HFF-Myc (cell line): ENCODE data around the gene CDH12.

Experiments used
- DNase-seq: peaks from one replicate; pipeline ENCODE4 v3.0.0-alpha.2; 2011; ENCODE audit warnings: low read depth; ENCODE audit errors: extremely low read depth
- H3K4me3 ChIP-seq: replicated peaks from 2 replicates; pipeline ENCODE4 v1.5.1; 2011; ENCODE audit warnings: low read depth, mild to moderate bottlenecking, control low read depth, low read length
- CTCF ChIP-seq: IDR thresholded peaks from 2 replicates; pipeline ENCODE4 v1.5.1; 2012; ENCODE audit warnings: mild to moderate bottlenecking, low read depth, low read length, control low read depth; ENCODE audit errors: missing control alignments

The CDH12 gene

GRCh38 chr5:22709743-22710142 lies 143.4 kb downstream of the CDH12 start:
- DNase-seq = no peak
- TF ChIP-seq CTCF = no peak
- no peak overlapping the region for H3K4me3 ChIP-seq

GRCh38 chr5:22708770-22709328 lies 144.3 kb downstream of the CDH12 start:
- no peak for TF ChIP-seq CTCF
- H3K4me3 ChIP-seq = no peak overlapping the region
- no peak for DNase-seq

DNA sequence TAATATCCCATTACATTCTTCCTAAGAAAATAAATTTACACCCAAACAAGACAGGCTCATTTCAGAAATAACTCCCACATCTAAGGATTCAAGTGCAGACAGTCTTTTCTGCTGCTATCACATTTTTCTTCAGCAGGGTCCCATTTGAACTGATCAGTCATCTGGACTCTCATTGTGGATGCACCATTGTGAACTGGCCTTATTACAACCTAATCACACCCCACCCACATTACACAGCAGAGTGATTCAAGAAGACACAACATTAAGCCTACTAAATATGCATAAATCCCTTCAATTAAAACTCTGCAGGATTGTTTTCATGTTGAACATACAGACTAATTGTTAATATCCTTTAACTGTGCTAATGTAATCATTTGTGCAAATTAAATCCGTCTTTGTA lies 146.2 kb downstream of the CDH12 start:
- TF ChIP-seq CTCF = no peak
- H3K4me3 ChIP-seq = no peak overlapping the region

DNA sequence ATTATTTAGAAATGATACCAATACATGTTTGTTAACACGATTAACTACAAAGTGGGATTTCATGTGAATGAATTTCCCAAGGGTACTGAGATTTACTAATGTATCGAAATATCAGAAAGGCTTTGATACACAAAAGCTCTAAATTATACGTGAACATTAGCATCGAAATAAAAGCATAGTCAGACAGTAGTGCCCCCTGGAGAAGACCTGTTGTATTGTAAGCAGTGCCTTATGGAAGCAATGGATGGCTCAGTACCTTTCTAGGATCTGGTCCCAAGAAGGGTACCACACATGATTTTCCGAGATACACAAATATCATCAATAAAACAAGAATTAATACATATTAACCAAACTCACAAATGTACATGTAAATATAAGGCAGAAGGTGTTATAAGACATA lies 153.8 kb downstream of the CDH12 start:
- no peak overlapping the region for H3K4me3 ChIP-seq
- TF ChIP-seq CTCF = no peak
- no peak for DNase-seq

More for the DNA sequence above, 146.2 kb downstream of the CDH12 start:
- DNase-seq = no peak

- no peak for TF ChIP-seq CTCF
- H3K4me3 ChIP-seq = no peak overlapping the region
Measured at GRCh38 chr5:22693121-22693520, 160.0 kb downstream of the CDH12 start.

DNA sequence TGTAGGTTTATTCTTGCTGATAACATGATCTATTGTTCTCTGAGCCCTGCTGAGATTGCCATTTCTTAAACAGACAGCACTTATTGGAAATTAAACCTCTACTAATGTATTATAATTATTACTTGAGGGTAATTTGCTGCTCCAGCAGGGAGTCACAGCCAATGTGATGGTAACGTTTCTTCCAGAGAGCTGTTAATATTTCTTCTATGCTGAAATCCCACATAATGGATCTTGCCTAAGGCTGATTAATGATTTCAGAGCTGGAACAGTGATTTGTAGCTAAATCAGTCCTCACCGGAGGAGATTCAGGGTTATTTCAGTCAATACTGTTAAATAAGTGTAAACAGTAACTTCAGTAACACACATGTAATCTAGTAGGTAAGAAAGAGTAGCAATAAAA lies 170.1 kb downstream of the CDH12 start:
- no peak for TF ChIP-seq CTCF
- no peak for DNase-seq
- H3K4me3 ChIP-seq = no peak overlapping the region

More at GRCh38 chr5:22693121-22693520, 160.0 kb downstream of the CDH12 start:
- no peak for DNase-seq

DNA sequence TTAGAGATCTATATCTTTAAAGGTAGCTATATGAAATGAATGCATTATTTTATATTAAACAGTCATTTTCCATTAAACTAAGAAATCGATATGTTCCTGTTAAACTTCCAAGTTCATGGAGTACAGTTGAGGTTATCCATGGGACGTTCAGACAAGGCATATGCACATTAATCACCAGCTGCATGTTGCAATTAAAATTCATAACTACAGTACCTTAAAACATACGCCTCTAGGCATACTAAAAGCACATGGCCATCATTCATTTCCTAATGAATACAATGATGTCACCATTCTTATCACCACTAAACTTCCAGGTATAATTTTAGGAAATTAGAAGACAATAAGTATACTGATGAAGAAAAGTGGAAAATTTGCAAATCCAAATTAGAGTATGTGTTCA lies 174.3 kb downstream of the CDH12 start:
- no peak overlapping the region for H3K4me3 ChIP-seq
- no peak for TF ChIP-seq CTCF
- DNase-seq = no peak
